Subcutaneous adipose tissue (tissue), 4 donors: ENCODE measurements around the gene SBF2. TPM values are rescaled to one million over a fixed set of nuclear protein-coding genes. Genes with fewer than 3 reads are reported as not detected.

Experiments used
- total RNA-seq, 4 donors: library from RNA; depleted of rRNA; stranded (reverse); fragments of >200 nt; gene quantifications; one replicate each; pipeline ENCODE4 v1.1.0, GENCODE V29; 2016
- TF ChIP-seq, protein P1 (sequence below): fragments of 450-650 bp; IDR thresholded peaks from one replicate; pipeline ENCODE4 v1.5.1; 2016; ENCODE audit warnings: low read depth, mild to moderate bottlenecking, control low read depth, antibody characterized with exemption, moderate library complexity

SBF2 gene
- total RNA-seq, 4 donors from 2014 or later = 87.2 to 103 (median 97.3) TPM

DNA sequence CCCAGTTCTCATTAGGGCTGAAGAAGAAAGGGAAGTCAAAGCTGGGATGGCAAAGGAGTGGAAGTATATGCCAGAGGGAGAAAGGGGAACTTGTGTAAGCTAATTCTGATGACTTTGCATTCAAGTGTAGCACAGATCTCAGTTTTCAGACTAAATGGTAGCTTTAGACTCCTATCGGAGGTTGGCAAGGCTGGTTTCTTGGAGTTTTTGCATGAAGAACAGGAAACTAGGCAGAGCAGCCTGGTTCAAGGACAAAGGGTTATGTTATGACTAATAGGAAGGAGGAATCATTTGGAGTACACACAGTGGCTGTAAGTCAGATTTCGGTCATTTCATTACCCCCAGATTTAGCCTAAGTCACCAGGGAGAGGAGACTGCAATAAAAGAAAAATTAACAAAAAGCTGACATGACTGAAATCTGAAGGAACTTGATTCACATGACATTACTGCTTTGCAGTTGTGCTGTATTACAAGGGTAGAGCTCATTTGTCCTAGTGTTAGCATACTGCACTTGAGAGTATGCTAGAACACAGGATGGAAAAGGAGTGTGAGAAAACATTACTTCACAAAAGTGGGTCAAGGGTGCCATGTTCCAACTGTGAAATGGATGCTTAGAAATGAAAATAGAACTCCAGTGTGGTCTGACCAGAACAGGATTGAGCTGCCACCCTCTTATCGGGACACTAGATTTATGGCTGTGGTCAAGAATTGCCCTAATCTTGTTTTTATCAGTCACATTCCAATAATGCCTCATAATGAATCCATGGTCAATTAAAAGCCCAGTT is 34.5 kb upstream of the SBF2 start:
- TF ChIP-seq, protein P1, sequence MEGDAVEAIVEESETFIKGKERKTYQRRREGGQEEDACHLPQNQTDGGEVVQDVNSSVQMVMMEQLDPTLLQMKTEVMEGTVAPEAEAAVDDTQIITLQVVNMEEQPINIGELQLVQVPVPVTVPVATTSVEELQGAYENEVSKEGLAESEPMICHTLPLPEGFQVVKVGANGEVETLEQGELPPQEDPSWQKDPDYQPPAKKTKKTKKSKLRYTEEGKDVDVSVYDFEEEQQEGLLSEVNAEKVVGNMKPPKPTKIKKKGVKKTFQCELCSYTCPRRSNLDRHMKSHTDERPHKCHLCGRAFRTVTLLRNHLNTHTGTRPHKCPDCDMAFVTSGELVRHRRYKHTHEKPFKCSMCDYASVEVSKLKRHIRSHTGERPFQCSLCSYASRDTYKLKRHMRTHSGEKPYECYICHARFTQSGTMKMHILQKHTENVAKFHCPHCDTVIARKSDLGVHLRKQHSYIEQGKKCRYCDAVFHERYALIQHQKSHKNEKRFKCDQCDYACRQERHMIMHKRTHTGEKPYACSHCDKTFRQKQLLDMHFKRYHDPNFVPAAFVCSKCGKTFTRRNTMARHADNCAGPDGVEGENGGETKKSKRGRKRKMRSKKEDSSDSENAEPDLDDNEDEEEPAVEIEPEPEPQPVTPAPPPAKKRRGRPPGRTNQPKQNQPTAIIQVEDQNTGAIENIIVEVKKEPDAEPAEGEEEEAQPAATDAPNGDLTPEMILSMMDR = no peak

- TF ChIP-seq, protein P1 = no peak
These were observed 33.2 kb upstream of the SBF2 start for GRCh38 chr11:10327254-10327653.

- TF ChIP-seq, protein P1 = no peak
These were observed 32.3 kb upstream of the SBF2 start for GRCh38 chr11:10326012-10326964.

DNA sequence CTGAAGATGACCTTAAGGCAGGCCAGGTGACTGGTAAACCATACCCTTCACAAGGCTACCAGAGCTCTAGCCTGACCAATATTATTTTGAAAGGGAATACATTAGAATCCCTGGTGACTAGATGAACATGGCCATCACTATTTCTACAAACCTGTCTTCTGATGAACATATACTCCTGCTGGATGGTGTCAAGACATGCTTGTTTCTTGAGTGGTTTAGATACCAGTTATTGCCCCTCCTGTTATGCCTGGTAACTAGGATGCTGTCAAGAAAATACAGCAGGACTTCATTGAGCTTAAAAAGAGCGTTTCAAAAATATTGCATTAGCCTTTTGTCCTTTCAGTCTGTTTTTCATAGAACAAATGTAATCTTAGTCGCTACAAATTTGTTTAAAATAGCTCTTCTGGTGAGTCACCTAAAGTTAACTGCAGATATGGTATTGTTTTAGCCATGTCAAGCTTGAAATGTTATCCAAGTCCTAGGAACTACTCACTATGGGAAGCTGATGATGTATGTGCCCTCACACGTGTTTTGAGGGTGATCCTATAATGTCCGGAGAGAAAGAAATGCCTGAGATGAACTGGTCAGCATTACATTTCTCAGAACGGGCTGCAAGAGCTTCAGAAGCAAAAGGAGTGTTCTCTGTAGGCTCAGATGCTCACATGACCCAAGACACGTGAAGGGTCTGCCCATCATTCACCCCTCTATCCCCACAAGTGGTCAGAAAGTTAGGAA is 31.4 kb upstream of the SBF2 start:
- TF ChIP-seq, protein P1 = no peak

- TF ChIP-seq, protein P1 = no peak
These were observed 30.5 kb upstream of the SBF2 start for GRCh38 chr11:10324474-10324873.

DNA sequence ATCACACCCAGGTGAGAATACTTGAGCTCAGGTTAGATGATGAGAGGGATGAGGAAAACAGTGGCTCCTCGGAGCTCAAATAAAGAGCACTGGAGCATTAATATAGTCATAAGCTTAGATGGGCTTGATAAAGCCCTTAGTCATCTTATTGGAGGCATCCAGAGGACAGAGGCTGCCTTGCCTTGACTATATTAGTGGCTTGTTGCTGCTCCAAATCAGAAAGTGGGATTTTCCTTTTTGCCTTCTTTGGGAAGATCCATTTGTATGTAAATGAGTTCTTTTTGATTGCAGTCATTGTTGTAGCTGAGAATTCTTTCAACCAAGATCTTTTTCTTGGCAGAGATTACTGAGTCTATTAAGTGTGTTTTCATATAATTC is 29.8 kb upstream of the SBF2 start:
- TF ChIP-seq, protein P1 = no peak
